ENCODE results near the gene VIPR1. TPM values are rescaled to one million over a fixed set of nuclear protein-coding genes. Genes with fewer than 3 reads are reported as not detected.

VIPR1 gene
- total and polyA plus RNA-seq, 11 donors = 0.96 to 5.4 (median 2.4) TPM

DNA sequence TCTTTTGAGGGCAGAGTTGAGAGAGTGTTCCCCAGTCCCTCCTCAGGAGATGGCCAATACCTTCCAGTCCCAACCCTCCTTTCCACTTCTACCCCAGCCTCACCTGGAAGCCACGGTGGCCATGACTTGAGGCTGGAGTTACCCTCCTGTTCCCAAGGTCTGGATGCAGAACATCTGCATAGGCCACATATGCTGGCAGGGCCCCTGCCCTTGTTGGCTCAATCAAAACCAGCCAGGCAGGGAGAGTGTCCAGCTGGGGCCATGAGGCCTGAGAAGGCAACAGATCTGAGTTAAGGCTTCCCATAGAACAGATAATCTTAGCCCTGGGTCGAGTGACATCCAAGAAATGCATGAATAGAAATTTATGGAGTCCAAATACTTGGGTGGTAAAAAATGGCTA, 23.6 kb upstream of the VIPR1 start:
- no peak for TF ChIP-seq POLR2A (IDR thresholded peaks at IDR 0.05)
- TF ChIP-seq, protein P1, sequence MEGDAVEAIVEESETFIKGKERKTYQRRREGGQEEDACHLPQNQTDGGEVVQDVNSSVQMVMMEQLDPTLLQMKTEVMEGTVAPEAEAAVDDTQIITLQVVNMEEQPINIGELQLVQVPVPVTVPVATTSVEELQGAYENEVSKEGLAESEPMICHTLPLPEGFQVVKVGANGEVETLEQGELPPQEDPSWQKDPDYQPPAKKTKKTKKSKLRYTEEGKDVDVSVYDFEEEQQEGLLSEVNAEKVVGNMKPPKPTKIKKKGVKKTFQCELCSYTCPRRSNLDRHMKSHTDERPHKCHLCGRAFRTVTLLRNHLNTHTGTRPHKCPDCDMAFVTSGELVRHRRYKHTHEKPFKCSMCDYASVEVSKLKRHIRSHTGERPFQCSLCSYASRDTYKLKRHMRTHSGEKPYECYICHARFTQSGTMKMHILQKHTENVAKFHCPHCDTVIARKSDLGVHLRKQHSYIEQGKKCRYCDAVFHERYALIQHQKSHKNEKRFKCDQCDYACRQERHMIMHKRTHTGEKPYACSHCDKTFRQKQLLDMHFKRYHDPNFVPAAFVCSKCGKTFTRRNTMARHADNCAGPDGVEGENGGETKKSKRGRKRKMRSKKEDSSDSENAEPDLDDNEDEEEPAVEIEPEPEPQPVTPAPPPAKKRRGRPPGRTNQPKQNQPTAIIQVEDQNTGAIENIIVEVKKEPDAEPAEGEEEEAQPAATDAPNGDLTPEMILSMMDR (IDR thresholded peaks at IDR 0.05) = no peak
- DNase-seq (no peak), ATAC-seq (no peak)
- H3K36me3 ChIP-seq = no peaks in the 10 kb centered on the region
- WGBS, 4 donors = 15 to 53% (median 48%) methylated on average over 2 of the region's 2 CpGs
- H3K27ac ChIP-seq = no peak overlapping the region
- peaks cover 0 to 11% (median 0%) of the 10 kb centered on the region in 12 donors for H3K4me1 ChIP-seq
- intact Hi-C loops (cut with DNase I) = no loop called here
- H3K4me3 ChIP-seq = no peak overlapping the region
- no peaks in the 10 kb centered on the region for H3K27me3 ChIP-seq
- peaks cover 0 to 31% (median 10%) of the 10 kb centered on the region in 12 donors for H3K9me3 ChIP-seq

DNA sequence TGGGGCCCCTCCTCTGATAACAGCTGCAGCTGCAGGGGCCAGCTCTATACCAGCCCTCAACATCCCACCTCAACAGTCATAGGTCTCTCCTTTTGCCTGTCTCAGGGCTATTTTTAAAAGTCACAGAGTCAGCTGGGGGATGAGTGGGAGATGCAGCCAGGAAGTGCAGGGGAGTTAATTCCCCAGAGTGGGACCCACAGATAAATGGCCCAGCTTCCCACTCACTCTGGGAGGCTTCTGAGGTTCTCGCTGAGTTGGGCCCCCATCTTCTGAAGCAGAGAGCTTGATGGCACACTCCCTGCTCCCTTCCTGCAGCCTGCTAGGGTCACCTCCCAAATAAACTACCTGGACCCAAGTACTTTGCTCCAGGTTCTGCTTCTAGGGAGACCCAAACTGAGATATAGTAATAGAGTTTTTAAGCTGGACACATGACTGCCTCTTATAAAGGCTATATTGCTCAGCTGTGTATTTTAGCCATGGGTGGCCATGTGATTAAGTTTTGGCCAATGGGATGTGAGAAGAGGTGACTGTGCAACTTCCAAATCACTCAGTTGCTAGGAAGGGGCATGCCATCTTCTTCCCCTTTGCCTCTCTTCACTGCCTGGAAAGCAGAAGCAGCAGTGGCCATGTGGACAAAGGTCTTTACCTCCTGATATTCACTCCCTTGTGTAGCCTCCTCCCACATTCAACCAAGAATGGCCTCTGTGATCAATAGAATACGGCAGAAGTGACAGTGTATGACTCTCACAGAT, 15.5 kb upstream of the VIPR1 start:
- intact Hi-C loops (cut with DNase I) = no loop called here
- H3K27ac ChIP-seq = no peak overlapping the region
- H3K4me1 ChIP-seq = peaks cover 0 to 38% (median 8%) of the 10 kb centered on the region in 12 donors
- DNase-seq (peak in 1 of 5 donors; percentile 11), ATAC-seq (no peak)
- TF ChIP-seq POLR2A (IDR thresholded peaks at IDR 0.05) = no peak
- TF ChIP-seq, protein P1 (IDR thresholded peaks at IDR 0.05) = no peak
- H3K36me3 ChIP-seq = no peaks in the 10 kb centered on the region
- 58 to 94% (median 74%) methylated on average over 2 of the region's 2 CpGs for WGBS, 4 donors
- H3K9me3 ChIP-seq = peaks cover 0 to 9% (median under 1%) of the 10 kb centered on the region in 12 donors
- H3K27me3 ChIP-seq = no peaks in the 10 kb centered on the region
- H3K4me3 ChIP-seq = no peak overlapping the region

DNA sequence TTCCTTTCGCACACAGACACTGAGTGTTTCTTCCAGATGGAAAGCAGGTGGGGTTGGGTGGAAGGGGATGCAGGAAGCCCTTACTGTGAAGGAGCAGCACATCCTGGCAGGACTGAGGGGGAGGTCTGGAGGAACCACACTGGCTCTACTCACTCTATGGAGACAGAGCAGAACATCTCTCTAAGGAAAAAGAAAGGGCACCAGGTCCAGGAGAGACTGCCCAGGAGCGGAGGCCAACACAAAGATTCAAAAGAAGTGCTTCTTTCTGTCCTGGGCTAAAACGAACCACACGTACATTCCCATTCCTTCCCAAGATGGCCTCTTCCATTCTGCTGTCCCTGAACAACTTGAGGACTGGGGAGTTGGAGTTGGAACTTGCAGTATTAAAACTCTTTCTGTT, 13.8 kb upstream of the VIPR1 start:
- intact Hi-C loops (cut with DNase I) = no loop called here
- Histone ChIP-seq H3K27ac (peak overlapping the region in 1 of 12 donors; percentile 10), H3K4me3 (no peak overlapping the region), H3K36me3 (no peaks in the 10 kb centered on the region), H3K27me3 (no peaks in the 10 kb centered on the region), H3K4me1 (peaks cover 0 to 52% (median 15%) of the 10 kb centered on the region in 12 donors), H3K9me3 (no peaks in the 10 kb centered on the region)
- TF ChIP-seq POLR2A (IDR thresholded peaks at IDR 0.05) = no peak
- TF ChIP-seq, protein P1 (IDR thresholded peaks at IDR 0.05) = no peak
- DNase-seq (no peak), ATAC-seq (no peak)
- 86 to 91% (median 89%) methylated on average over 4 of the region's 4 CpGs for WGBS, 4 donors

DNA sequence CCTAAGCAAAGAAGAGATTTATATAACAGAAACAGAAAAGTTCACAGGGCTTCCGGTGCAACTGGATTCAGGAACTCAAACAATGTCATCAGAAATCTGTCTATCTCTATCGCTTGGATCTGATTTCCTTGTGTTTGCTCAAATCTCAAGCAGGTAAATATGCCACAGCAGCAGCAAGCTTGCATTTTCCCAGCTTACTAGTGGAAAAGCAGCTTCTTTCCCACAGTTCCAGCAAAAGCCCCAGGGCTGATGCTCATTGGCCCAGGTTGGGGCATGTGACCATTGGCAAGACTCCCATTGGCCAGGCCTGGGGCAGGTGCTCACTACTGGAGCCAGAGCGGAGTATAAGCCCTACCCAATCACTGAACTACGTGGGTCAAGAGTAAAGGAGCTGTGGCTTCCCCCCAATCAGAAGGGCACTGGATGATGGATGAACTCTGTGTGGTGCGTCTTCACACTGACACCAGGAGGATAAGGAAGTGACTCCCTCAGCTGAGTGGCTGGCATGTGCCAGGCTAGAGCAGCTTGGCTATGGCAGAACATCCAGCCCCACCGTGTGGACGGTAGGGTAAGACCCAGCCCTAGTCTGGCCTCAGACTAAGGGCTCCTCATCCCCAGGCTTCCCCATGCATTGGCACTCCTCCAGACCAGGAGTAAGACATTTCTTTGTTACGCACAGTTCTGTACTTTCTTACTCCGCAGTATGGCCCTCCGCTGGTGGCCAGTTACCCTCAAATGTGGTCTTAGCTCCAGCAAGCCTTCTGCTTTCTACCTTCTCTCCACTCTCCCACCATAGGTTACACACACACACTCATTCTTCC, 13.1 kb upstream of the VIPR1 start:
- 89 to 96% (median 95%) methylated on average over 10 of the region's 10 CpGs for WGBS, 4 donors
- H3K4me3 ChIP-seq = no peak overlapping the region
- H3K36me3 ChIP-seq = no peaks in the 10 kb centered on the region
- H3K4me1 ChIP-seq = peaks cover 0 to 53% (median 15%) of the 10 kb centered on the region in 12 donors
- DNase-seq = peak in 1 of 5 donors; percentile 13
- no peaks in the 10 kb centered on the region for H3K27me3 ChIP-seq
- TF ChIP-seq, protein P1 (IDR thresholded peaks at IDR 0.05) = no peak
- no peak for TF ChIP-seq POLR2A (IDR thresholded peaks at IDR 0.05)
- no peaks in the 10 kb centered on the region for H3K9me3 ChIP-seq
- no peak for ATAC-seq
- intact Hi-C loops (cut with DNase I) = no loop called here
- H3K27ac ChIP-seq = peak overlapping the region in 9 of 12 donors; percentile 30 to 81 (median 68)

Measured in heart left ventricle (tissue), 16 donors.